NOMO-1 (cell line): ENCODE measurements around the gene CLDND1.
A peak's percentile ranks its signal among the peaks of the same experiment; 100 is the strongest.

Experiments
- DNase-seq, 2 experiments: peaks; one replicate each; lab custom pipeline; 2025; ENCODE audit not compliant: unreplicated experiment in 2 of 2; lab: John Stamatoyannopoulos, UW

The CLDND1 gene

DNA sequence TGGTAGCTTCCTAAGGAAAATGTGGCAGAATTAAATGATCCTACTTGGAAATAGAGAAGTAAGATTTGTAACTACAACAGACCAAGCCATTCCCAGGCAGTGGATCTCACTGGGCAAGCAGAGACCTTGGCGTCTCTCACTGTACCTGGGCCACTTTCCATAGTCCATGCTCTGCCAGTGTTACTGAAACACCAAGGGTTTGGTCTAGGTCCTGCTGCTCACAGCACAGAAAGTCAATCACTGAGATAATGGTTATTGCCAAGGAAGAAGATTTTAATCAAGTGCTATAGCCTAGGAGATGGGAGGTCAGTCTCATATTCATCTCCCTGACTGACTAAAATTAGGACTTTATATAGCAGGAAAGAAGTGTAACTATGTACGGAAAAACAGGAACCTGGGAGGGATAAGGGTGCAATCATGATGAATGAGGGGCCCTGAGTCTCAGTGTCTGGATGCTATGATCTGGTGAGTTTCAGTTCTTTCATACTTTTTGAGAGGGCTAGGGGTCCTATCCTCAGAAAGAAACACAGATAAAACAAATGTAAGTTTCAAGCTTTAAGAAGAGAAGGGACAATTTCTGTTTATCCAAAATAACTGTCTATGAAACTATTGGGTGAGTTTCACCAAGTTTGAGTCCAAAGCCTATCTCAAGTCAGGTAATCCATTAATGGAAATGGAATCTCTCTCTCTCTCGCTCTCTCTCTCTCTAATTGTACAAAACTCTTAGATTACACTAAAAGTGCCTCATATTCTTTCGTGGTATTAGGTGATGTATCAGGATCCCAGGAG, 29.7 kb upstream of the CLDND1 start:
- DNase-seq = peak in 1 of 2 experiments; percentile 27

GRCh38 chr3:98551754-98552153, 29.1 kb upstream of the CLDND1 start:
- DNase-seq = no peak

DNA sequence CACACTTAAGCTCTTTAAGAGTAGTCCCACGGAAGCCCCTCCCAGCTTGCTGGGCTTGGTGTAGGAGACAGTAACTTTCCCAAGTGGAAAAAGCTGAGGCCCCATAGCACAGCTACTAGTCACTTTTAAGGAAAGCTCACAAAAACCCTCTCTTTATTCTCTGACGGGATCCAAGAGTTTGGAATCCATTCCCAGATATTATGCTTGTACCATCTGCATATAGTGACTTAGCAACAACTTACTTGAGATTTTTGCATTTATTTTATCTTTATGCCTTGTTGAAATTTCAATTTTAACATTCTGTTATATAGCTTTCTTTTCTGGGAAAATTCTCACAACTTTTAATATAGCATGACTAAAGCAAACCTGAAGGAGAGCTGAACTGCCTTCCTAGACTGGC, 28.5 kb upstream of the CLDND1 start:
- DNase-seq = no peak

DNA sequence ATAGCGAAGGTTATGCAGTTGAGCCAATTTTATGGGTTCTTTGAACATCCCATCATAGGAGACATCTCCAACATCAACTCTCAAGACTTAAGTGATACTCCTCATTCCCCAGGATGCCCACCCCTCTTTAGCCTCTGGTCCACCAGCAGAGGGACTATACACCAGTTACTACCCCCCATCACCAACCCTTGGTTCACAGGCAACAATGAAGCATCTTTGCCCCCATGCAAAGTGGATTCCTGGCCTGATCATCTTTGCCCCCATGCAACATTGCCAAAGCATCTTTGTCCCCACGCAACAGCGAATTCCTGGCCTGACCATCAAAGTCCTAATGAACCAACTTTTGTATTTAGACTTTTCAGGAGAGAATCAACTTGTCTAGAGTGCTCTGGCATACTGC, 28.1 kb upstream of the CLDND1 start:
- no peak for DNase-seq

DNA sequence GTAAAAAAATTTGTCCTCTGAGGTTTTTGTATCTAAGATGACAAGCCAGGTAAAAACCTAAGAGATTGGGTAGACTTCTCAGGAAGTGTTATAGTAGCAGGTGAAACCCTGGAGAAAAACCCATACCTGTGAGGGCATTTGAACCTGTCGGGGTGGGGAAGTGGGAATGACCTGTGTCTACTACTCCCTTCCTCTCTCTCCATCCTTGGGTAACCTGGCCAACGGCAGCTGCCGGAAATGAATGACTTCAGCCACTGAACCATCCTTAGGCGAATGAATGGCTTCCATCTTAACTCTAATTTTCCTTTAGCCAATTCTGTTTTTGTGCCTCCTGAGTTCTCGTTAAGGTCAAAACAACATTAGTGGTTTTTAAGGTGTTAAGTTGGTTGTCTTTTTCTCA, 25.8 kb upstream of the CLDND1 start:
- no peak for DNase-seq

- no peak for DNase-seq
Measured at GRCh38 chr3:98545940-98546339, 23.2 kb upstream of the CLDND1 start.

DNA sequence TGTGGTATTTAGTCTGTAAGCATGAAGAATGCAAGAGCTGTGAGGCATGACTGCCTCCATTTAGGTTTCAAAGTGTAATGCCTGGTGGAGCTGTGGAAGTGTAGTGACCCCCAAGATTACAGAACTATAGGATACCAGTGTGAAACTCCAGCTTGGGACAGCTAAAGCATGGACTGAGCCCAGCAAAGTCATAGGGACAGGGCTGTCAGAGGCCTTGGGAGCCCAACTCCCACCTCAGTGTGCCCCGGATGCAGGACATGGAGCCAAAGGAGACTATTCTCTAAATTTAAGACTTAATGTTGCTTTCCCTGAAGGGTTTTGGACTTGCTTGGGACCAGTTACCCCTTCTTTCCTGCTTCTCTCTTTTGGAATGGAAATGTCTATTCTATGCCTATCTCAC, 19.9 kb upstream of the CLDND1 start:
- DNase-seq = no peak

DNA sequence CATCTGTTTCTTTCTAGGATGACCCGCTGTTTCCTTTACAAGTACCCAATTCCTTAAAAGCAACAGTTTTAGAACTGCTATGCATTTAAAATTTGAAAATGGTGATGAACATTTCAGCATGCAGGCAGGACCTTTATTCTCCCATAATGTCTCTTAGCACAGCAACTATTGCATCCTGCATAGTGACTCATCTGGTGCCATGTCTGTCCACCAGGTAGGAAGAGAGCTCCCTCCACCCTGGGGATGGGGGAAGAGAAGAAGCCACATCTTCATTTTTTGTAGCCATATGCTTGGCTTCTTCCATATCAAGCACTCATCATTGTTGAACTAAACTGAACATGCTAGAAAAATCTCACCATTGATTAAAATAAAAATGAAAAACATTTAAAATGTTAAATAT, 19.0 kb upstream of the CLDND1 start:
- no peak for DNase-seq

GRCh38 chr3:98540346-98540745, 17.6 kb upstream of the CLDND1 start:
- DNase-seq = peak; percentile 52 to 74

GRCh38 chr3:98536456-98537017, 13.8 kb upstream of the CLDND1 start:
- DNase-seq = no peak

- DNase-seq = no peak
Measured at GRCh38 chr3:98534734-98535133, 12.0 kb upstream of the CLDND1 start.

GRCh38 chr3:98534168-98534567, 11.5 kb upstream of the CLDND1 start:
- no peak for DNase-seq

GRCh38 chr3:98532709-98533571, 10.2 kb upstream of the CLDND1 start:
- peak; percentile 22 to 26 for DNase-seq

DNA sequence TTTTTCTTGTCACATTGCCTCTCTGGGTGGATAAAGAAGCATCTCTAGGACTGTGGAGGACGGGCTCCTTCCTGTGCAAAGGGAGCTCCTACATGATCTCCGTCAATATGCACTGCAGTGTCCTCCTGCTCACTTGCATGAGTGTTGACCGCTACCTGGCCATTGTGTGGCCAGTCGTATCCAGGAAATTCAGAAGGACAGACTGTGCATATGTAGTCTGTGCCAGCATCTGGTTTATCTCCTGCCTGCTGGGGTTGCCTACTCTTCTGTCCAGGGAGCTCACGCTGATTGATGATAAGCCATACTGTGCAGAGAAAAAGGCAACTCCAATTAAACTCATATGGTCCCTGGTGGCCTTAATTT, 9.6 kb upstream of the CLDND1 start:
- DNase-seq = no peak

DNA sequence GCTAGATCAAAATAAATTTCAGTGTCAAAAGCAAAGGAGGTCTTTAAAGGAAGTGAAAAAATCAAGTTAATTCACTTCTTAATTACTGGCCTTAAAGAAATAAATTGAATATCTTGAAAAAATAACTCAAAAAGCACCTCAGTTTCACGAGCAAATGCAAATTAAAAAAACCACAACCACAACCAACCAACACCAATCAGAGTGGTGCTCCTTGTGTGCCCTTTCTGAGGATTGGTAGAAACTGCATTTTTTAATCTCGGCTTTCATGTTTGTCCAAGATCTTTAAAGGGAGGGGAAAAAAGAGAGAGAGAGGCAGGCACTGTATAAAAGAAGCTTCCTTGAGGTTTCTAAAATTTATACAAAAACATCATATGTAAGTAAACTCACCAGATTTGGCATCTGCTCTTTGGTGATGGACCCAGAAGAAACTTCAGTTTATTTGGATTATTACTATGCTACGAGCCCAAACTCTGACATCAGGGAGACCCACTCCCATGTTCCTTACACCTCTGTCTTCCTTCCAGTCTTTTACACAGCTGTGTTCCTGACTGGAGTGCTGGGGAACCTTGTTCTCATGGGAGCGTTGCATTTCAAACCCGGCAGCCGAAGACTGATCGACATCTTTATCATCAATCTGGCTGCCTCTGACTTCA, 9.0 kb upstream of the CLDND1 start, which contains the start of gene GPR15:
TSS of gene GPR15 (plus strand) at position 357 of the 653 bp plus-strand sequence. CDS start at position 413, 56 bp downstream.
- no peak for DNase-seq

DNA sequence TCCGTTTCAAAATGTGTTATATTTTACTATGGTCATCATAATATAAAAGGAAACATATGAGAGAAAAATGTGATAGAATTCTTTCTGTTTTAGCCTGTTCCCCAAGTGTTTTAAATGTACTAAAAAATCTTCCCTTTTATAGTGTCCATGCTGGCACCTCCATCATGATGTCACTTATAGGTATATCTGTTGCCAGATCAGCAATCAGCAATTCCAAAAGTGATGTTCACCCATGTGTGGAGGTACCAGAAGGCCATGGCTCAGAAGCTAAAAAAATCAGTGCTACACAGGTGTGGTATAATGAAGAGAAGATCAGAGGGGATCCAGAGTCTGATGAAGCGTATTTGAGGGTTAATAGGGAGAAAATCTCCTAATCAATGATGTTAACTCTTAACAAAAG, 8.0 kb upstream of the CLDND1 start:
- no peak for DNase-seq

DNA sequence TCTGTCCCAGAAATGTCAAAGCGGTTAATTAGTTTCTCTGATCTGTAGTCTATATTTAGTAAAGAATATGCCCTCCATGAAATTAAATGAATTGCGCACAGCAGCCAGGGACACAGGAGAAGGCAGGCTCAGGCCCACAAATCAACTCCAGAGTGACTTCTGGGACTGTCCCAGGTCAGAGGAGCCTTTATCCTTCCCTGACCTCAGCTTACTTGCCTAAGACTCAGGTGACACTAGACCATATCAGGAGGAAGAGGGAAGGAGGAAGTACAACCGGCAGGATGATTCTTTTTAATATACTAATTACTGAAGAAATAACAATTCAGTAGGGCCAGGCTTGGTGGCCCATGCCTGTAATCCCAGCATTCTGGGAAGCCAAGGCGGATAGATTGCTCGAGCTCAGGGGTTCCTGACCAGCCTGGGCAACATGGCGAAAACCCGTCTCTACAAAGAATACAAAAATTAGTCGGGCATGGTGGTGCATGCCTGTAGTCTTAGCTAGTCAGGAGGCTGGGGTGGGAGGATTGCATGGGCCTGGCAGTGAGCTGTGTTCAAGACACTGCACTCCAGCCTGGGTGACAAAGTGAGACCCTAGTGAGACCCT, 7.3 kb upstream of the CLDND1 start:
- DNase-seq = no peak

DNA sequence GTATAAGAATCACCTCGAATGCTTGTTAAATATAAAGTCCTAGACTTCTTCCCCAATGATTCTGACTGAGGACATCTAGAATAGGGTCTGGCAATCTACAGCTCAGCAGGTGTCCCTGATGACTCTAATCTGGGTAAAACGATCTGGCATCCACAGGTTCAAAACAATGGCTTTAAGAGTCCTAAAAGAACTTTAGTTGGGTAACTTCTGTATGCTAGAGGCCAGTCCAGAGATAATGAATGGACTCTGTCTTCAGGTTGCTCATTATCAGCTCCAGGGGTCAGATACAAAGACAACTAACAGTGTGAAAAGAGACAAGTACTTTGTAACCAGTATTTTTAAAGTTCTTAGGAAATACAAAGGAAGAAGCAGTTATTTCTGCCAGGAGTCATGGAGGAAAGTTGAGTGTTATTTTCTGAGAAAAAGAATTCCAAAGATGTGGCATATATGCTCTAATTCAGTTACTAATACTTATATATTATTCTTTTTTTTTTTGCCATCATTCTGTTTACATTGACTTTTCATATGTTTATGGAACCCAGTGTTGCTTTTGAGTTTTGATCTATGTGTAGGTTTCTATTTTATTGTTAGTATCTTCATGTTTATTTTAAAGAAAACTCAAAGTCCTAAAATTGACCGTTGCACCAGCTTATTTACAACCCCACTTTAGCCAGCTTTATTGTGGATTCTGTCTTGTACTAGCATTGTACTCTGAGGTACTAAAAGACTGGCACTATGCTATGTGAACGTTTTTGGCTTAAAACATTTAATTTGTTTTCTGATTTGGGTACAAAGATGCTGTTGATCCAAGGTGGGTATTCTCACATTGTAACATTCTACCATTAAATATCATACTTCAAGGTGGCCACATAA, 6.0 kb upstream of the CLDND1 start:
- no peak for DNase-seq

GRCh38 chr3:98525494-98525893, 2.8 kb upstream of the CLDND1 start:
- DNase-seq = no peak
